ENCODE results near the gene CYB5D1. TPM values are rescaled to one million over a fixed set of nuclear protein-coding genes. Genes with fewer than 3 reads are reported as not detected.

Gene CYB5D1
- total RNA-seq, 5 donors from 2014 or later (not counting 1 experiment from before 2014, with no cell fraction given) = 5.5 to 12.4 (median 8.4) TPM

DNA sequence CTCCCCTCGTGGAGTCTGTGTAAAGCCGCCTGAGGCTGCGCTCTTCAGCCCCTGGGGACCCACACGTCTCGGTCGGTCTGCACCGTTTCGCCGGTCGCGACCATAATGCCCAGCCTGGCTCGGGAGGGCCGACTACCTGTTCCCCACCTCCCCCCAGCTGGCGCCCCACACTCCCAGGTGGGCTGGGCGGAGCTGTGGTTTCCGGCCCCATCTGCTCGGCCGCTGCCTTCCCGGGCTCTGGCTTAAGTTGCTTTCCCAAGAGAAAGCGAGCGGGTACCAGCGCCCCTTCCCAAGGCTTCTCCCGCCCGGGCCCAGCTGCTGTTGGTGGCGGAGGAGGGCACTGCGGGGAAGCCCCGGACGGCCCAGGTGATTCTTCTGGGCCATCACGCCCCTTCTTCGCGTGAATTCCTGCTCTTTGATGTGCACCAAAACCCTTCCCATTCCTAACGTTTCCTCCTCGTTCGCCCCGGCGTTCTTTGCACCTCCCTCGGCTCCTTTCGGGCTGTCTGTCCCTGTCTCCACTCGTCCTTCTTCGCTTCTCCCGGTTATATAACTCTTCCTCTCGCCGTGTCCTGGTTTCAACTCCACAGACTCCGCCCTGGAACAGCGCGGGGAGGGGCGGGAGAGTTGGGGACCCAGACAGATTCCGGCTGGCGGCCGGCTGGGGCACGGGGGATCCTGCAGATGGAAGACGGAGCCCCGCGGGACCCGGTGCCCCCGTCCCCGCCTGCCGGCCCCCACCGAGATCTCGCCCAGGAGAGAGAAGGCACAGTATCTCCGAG is 21.8 kb upstream of the CYB5D1 start:
- H3K27ac Mint-ChIP-seq = peak overlapping the region; percentile 92 to 93
- DNase-seq = peak in 17 of 35 experiments; percentile 15 to 80 (median 41)
- ChIA-PET CTCF (interaction anchor here in 1 of 2 donors (1.2 to 1.8 kb wide), 3 partner anchors 9 to 149 kb away, joined by 5 to 6 read pairs (median 6); partner anchors contain the start of gene TP53), POLR2A (interaction anchor here in 1 of 2 donors (0.7 to 1.6 kb wide), 5 partner anchors 7 to 149 kb away, joined by 3 to 7 read pairs (median 5); partner anchors contain the start of gene TP53)
- peaks cover 0 to 11% of the 10 kb centered on the region in 2 donors for H3K36me3 ChIP-seq (ENCODE audit: control insufficient read depth in 2 of 2, extremely low read depth in 1 of 2, insufficient read depth in 1 of 2, low read length in 1 of 2)
- H3K36me3 Mint-ChIP-seq = peaks cover 3% of the 10 kb centered on the region
- peaks cover 0 to 1% of the 10 kb centered on the region in 2 donors for H3K27me3 Mint-ChIP-seq
- under 1% methylated on average over 61 of the region's 61 CpGs for WGBS (ENCODE audit: insufficient coverage)
- no peaks in the 10 kb centered on the region for H3K9me3 ChIP-seq
- H3K4me1 ChIP-seq (ENCODE audit: control insufficient read depth in 1 of 2, extremely low read depth in 1 of 2, insufficient read depth in 2 of 2, low read length in 2 of 2) = peaks cover 40 to 70% of the 10 kb centered on the region in 2 experiments
- H3K27ac ChIP-seq (ENCODE audit: low read length) = peak overlapping the region; percentile 100
- peaks cover 53 to 58% (median 54%) of the 10 kb centered on the region in 3 donors for H3K4me1 Mint-ChIP-seq
- peak in 2 of 4 experiments; percentile 1 to 7 for ATAC-seq (replicated peaks in 1 of 4)
- H3K4me3 Mint-ChIP-seq = peak overlapping the region; percentile 98 to 100 (median 98)
- no peaks in the 10 kb centered on the region for H3K9me3 Mint-ChIP-seq
- peak overlapping the region; percentile 90 to 95 for H3K4me3 ChIP-seq (ENCODE audit: control insufficient read depth in 1 of 2, extremely low read depth in 1 of 2, low read length in 1 of 2)
- peaks cover 0 to 10% of the 10 kb centered on the region in 2 experiments for H3K27me3 ChIP-seq (replicated peaks in 1 of 2; ENCODE audit: control insufficient read depth in 2 of 2, extremely low read depth in 1 of 2, insufficient read depth in 2 of 2, low read length in 1 of 2)

DNA sequence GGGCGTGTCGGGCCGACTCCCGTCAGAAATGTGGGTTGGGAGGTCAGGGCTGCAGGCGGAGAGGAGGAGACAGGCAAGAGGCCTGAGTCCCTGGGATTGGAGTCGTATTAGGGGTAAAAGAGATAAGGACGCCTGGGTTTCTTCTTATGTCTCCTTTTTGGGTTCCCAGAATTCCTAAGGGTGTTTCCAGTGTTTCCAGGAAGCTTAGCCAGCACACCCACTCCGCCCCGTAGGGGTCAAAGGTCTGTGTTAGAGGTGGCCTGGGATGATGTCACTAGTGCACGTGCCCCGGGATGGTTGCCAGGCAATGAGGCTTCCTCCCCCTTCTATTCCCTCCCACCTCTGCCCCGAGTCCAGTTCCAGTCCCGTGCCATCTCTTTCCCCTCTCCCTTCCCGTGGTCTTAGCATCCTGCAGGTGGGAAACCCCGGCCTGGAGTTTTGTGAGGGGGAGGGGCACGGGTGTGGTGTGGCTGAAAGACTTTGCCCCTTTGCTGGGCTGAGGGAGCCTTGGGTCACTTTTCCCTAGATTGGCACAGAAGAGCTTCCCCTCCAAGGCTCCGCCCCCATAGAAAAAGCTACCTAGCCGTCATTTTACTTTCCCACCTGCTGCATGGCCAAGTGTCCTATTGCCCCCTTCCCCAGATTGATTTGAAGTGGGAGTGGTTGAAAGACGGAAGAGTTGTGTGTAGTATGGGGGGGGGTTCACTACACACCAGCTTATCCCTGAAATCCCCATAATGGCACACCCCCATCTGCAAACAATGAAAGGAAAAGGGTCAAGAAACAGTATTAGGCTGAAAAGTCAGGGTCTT is 21.0 kb upstream of the CYB5D1 start:
- ChIA-PET CTCF (interaction anchor here in 1 of 2 donors (0.7 kb wide), 1 partner anchor 700 kb away, joined by 3 read pairs; no protein-coding TSS in a partner anchor), POLR2A (interaction anchor here in 1 of 2 donors (0.7 kb wide), 1 partner anchor 147 kb away, joined by 3 read pairs; no protein-coding TSS in a partner anchor)
- peaks cover 0 to 11% of the 10 kb centered on the region in 2 donors for H3K36me3 ChIP-seq (ENCODE audit: control insufficient read depth in 2 of 2, extremely low read depth in 1 of 2, insufficient read depth in 1 of 2, low read length in 1 of 2)
- DNase-seq = peak in 27 of 35 experiments; percentile 25 to 75 (median 45)
- H3K4me1 ChIP-seq (ENCODE audit: control insufficient read depth in 1 of 2, extremely low read depth in 1 of 2, insufficient read depth in 2 of 2, low read length in 2 of 2) = peaks cover 44 to 78% of the 10 kb centered on the region in 2 experiments
- H3K4me3 ChIP-seq (ENCODE audit: control insufficient read depth in 1 of 2, extremely low read depth in 1 of 2, low read length in 1 of 2) = peak overlapping the region; percentile 90 to 95
- 5% methylated on average over 7 of the region's 19 CpGs for WGBS (ENCODE audit: insufficient coverage)
- no peaks in the 10 kb centered on the region for H3K9me3 Mint-ChIP-seq
- peaks cover 58 to 66% (median 59%) of the 10 kb centered on the region in 3 donors for H3K4me1 Mint-ChIP-seq
- peak overlapping the region; percentile 100 for H3K27ac ChIP-seq (ENCODE audit: low read length)
- H3K27me3 Mint-ChIP-seq = peaks cover 0 to 1% of the 10 kb centered on the region in 2 donors
- peaks cover 0 to 8% of the 10 kb centered on the region in 2 experiments for H3K27me3 ChIP-seq (replicated peaks in 1 of 2; ENCODE audit: control insufficient read depth in 2 of 2, extremely low read depth in 1 of 2, insufficient read depth in 2 of 2, low read length in 1 of 2)
- peak overlapping the region; percentile 89 to 93 for H3K27ac Mint-ChIP-seq
- H3K4me3 Mint-ChIP-seq = peak overlapping the region; percentile 98 to 100 (median 98)
- no peak for ATAC-seq (replicated peaks in 1 of 4)
- peaks cover 3% of the 10 kb centered on the region for H3K36me3 Mint-ChIP-seq
- no peaks in the 10 kb centered on the region for H3K9me3 ChIP-seq

GRCh38 chr17:7837408-7838088 is 20.3 kb upstream of the CYB5D1 start:
- 18% methylated on average over 3 of the region's 8 CpGs for WGBS (ENCODE audit: insufficient coverage)
- ATAC-seq (replicated peaks in 1 of 4) (no peak), DNase-seq (peak in 1 of 35 experiments; percentile 43)
- peaks cover 3% of the 10 kb centered on the region for H3K36me3 Mint-ChIP-seq
- peaks cover 0 to 1% of the 10 kb centered on the region in 2 donors for H3K27me3 Mint-ChIP-seq
- H3K4me1 Mint-ChIP-seq = peaks cover 62 to 73% (median 62%) of the 10 kb centered on the region in 3 donors
- peaks cover 0 to 8% of the 10 kb centered on the region in 2 experiments for H3K27me3 ChIP-seq (replicated peaks in 1 of 2; ENCODE audit: control insufficient read depth in 2 of 2, extremely low read depth in 1 of 2, insufficient read depth in 2 of 2, low read length in 1 of 2)
- no peaks in the 10 kb centered on the region for H3K9me3 Mint-ChIP-seq
- H3K9me3 ChIP-seq = no peaks in the 10 kb centered on the region
- CTCF ChIA-PET = interaction anchor here in 1 of 2 donors (0.6 to 0.7 kb wide), 2 partner anchors 20 to 701 kb away, joined by 3 read pairs; partner anchors contain the start of gene NAA38
- H3K4me1 ChIP-seq (ENCODE audit: control insufficient read depth in 1 of 2, extremely low read depth in 1 of 2, insufficient read depth in 2 of 2, low read length in 2 of 2) = peaks cover 44 to 85% of the 10 kb centered on the region in 2 experiments
- POLR2A ChIA-PET = interaction anchor here in 1 of 2 donors (0.7 kb wide), 1 partner anchor 148 kb away, joined by 3 read pairs; no protein-coding TSS in a partner anchor
- peak overlapping the region; percentile 100 for H3K27ac ChIP-seq (ENCODE audit: low read length)
- H3K27ac Mint-ChIP-seq = peak overlapping the region; percentile 89 to 93
- peak overlapping the region; percentile 98 to 100 (median 98) for H3K4me3 Mint-ChIP-seq
- H3K36me3 ChIP-seq (ENCODE audit: control insufficient read depth in 2 of 2, extremely low read depth in 1 of 2, insufficient read depth in 1 of 2, low read length in 1 of 2) = peaks cover 0 to 11% of the 10 kb centered on the region in 2 donors
- H3K4me3 ChIP-seq (ENCODE audit: control insufficient read depth in 1 of 2, extremely low read depth in 1 of 2, low read length in 1 of 2) = peak overlapping the region; percentile 90 to 95

DNA sequence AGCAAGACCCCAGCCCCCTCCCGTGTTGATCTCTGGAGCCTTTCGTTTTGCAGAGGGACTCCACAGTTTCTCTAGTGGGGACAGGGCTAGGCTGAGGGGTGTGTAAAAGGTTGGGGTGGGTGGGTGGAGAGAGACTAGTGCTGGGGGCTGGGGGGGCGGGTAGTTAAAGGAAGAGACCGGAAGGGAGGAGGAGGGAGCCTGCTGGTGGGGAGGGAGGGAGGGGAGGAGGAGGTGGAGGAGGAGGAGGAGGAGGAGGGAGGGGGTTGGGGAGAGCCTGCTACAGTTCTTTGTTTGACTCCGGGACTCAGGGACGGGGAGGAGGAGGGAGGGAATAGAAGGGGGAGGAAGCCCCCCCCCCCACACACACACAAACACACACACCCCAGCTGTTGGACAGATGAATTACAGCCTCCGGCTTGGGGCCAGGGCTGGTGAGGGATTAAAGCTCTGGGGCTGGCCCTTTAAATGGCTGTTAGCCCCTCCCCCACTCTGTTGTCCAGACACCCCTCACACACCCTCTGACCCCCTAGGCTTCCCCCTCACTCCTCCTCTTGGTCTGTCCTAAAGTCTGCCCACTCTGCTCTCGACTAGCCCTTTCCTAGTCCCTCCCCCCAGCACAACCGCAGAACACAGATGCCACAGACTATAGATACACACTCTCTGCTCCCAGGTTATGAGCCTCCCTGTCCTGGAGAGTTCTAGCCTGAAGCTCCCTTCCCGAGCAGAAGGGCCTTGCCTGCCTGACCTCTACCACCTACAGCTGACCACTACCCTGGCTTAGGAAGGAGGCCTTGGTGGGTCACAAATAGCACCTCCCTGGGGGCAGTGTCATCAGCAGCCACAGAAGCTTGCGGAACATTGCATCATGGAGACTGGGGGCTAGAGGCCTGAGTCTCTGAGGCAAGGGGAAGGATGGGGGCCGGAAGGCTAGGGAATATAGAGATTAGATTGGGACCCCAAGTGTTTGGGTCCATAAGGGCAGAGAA is 19.4 kb upstream of the CYB5D1 start:
- Histone ChIP-seq H3K27ac (ENCODE audit: low read length) (peak overlapping the region; percentile 100), H3K36me3 (ENCODE audit: control insufficient read depth in 2 of 2, extremely low read depth in 1 of 2, insufficient read depth in 1 of 2, low read length in 1 of 2) (peaks cover 0 to 11% of the 10 kb centered on the region in 2 donors), H3K9me3 (no peaks in the 10 kb centered on the region), H3K4me1 (ENCODE audit: control insufficient read depth in 1 of 2, extremely low read depth in 1 of 2, insufficient read depth in 2 of 2, low read length in 2 of 2) (peaks cover 46 to 87% of the 10 kb centered on the region in 2 experiments), H3K27me3 (replicated peaks in 1 of 2; ENCODE audit: control insufficient read depth in 2 of 2, extremely low read depth in 1 of 2, insufficient read depth in 2 of 2, low read length in 1 of 2) (peaks cover 0 to 2% of the 10 kb centered on the region in 2 experiments), H3K4me3 (ENCODE audit: control insufficient read depth in 1 of 2, extremely low read depth in 1 of 2, low read length in 1 of 2) (peak overlapping the region; percentile 5 to 95)
- ATAC-seq (replicated peaks in 1 of 4) (no peak), DNase-seq (peak in 2 of 35 experiments; percentile 14 to 35)
- Mint-ChIP-seq H3K9me3 (no peaks in the 10 kb centered on the region), H3K36me3 (peaks cover 3% of the 10 kb centered on the region), H3K27me3 (no peaks in the 10 kb centered on the region), H3K4me1 (peaks cover 59 to 76% (median 66%) of the 10 kb centered on the region in 3 donors), H3K27ac (peak overlapping the region; percentile 85 to 94), H3K4me3 (peak overlapping the region; percentile 98 to 100 (median 98))
- ChIA-PET CTCF (interaction anchor here in 1 of 2 donors (0.6 kb wide), 1 partner anchor 19 kb away, joined by 3 read pairs; the partner anchor contains the start of gene NAA38), POLR2A (no interaction called here)
- WGBS (ENCODE audit: insufficient coverage) = 25% methylated on average over 4 of the region's 12 CpGs

All from T-cell (primary cell).